GM12878 (cell line): Measurements from ENCODE around the gene DNAH5. TPM values are rescaled to one million over a fixed set of nuclear protein-coding genes. Genes with fewer than 3 reads are reported as not detected.

ENCODE experiments used
- ATAC-seq: fragments of 200-7000 bp; cut with Tn5 transposase; 3 replicates; pipeline ENCODE4 v1.9.1; 2020; ENCODE audit warnings: mild to moderate bottlenecking, moderate library complexity
- BruUV-seq: library from RNA; stranded (reverse); fragments of 400-500 nt; replicated peaks from 2 replicates; lab custom pipeline; 2021; lab: Mats Ljungman, UMichigan
- CTCF ChIA-PET: fragments of 300-600 bp; sonication (Branson Sonifier 250); formaldehyde crosslinking; extraction: SDS; loops from one replicate; lab custom pipeline; 2021; ENCODE audit warnings: inconsistent platforms; lab: Yijun Ruan, JAX
- POLR2A ChIA-PET: fragments of 350-600 bp; formaldehyde crosslinking; extraction: SDS; loops from one replicate; lab custom pipeline; 2021; ENCODE audit warnings: inconsistent platforms; lab: Charles Lee
- RAD21 ChIA-PET: fragments of 300-600 bp; sonication (Branson Sonifier 250); formaldehyde crosslinking; loops from one replicate; lab custom pipeline; 2023; ENCODE audit warnings: antibody characterized with exemption; ENCODE audit not compliant: unreplicated experiment; lab: Charles Lee
- SMC1A ChIA-PET: fragments of 300-600 bp; sonication (Branson Sonifier 250); formaldehyde crosslinking; loops from one replicate; lab custom pipeline; 2023; ENCODE audit not compliant: unreplicated experiment, uncharacterized antibody; lab: Charles Lee
- DNase-seq: peaks from one replicate; pipeline ENCODE4 v3.0.0-alpha.2; 2011; ENCODE audit warnings: low read depth, low spot score
- FAIRE-seq: peaks from 3 replicates; lab custom pipeline; 2011; peaks lifted over from hg19 to GRCh38; lab: Jason Lieb, UNC
- H2AFZ ChIP-seq: 2 replicates; pipeline ENCODE4 v1.6.0; 2011; ENCODE audit warnings: low read depth, low read length, control low read depth; ENCODE audit not compliant: control insufficient read depth
- H3K27ac ChIP-seq: 2 replicates; pipeline ENCODE4 v1.5.1; 2011; ENCODE audit warnings: control low read depth; ENCODE audit not compliant: control insufficient read depth, insufficient read depth
- H3K27me3 ChIP-seq, 2 experiments: replicated peaks in 1 of 2; 2 replicates each; pipeline versions ENCODE4 v1.6.0 to v1.6.1; 2011; ENCODE audit warnings: low read length in 1 of 2; ENCODE audit not compliant: control insufficient read depth in 2 of 2, insufficient read depth in 2 of 2
- H3K36me3 ChIP-seq, 2 experiments: 2 replicates each; pipeline ENCODE4 v1.5.1; 2011; ENCODE audit warnings: low read length in 1 of 2; ENCODE audit not compliant: control insufficient read depth in 2 of 2, insufficient read depth in 2 of 2
- H3K4me1 ChIP-seq: 2 replicates; pipeline ENCODE4 v1.6.1; 2011; ENCODE audit warnings: mild to moderate bottlenecking, low read length, moderate library complexity, mixed read lengths; ENCODE audit not compliant: control insufficient read depth, insufficient read depth
- H3K4me2 ChIP-seq: 2 replicates; pipeline ENCODE4 v1.6.0; 2011; ENCODE audit warnings: control low read depth; ENCODE audit not compliant: control insufficient read depth, insufficient read depth
- H3K4me3 ChIP-seq: fragments of 200-600 bp; sonication (generic); 2 replicates; pipeline ENCODE4 v1.5.1; 2016
- H3K79me2 ChIP-seq: 2 replicates; pipeline ENCODE4 v1.6.0; 2011; ENCODE audit warnings: low read length; ENCODE audit not compliant: control insufficient read depth, insufficient read depth
- H3K9ac ChIP-seq: 2 replicates; pipeline ENCODE4 v1.8.0; 2011; ENCODE audit warnings: low read length, control low read depth, mixed read lengths; ENCODE audit not compliant: control insufficient read depth, insufficient read depth
- H3K9me3 ChIP-seq: replicated peaks from 3 replicates; pipeline ENCODE4 v1.5.1; 2011; ENCODE audit warnings: mild to moderate bottlenecking, low read length; ENCODE audit not compliant: control insufficient read depth, insufficient read depth
- H4K20me1 ChIP-seq: 2 replicates; pipeline ENCODE4 v1.6.0; 2011; ENCODE audit not compliant: control insufficient read depth, insufficient read depth
- ETV6 ChIP-seq, 2 experiments: fragments of 450-650 bp in 1 of 2; IDR thresholded peaks in 1 of 2; conservative IDR thresholded peaks in 1 of 2; 2 replicates each; pipeline ENCODE4 v1.6.1; 2014; ENCODE audit warnings: antibody characterized with exemption in 1 of 2, borderline replicate concordance in 1 of 2, low read depth in 1 of 2, mild to moderate bottlenecking in 1 of 2, moderate library complexity in 1 of 2
- NRF1 ChIP-seq: conservative IDR thresholded peaks from 2 replicates; pipeline ENCODE4 v1.6.1; 2011; ENCODE audit warnings: mild to moderate bottlenecking, low read depth, low read length, improper control_type of control experiment
- PAX5 ChIP-seq: IDR thresholded peaks from 2 replicates; pipeline ENCODE4 v1.6.1; 2011; ENCODE audit warnings: low read depth, low read length, borderline replicate concordance
- SRF ChIP-seq, 2 experiments: IDR thresholded peaks; 2 replicates each; pipeline ENCODE4 v1.6.1; 2011; ENCODE audit warnings: low read depth in 2 of 2, low read length in 2 of 2, mild to moderate bottlenecking in 1 of 2, moderate library complexity in 1 of 2
- SUPT20H ChIP-seq: IDR thresholded peaks from 2 replicates; pipeline ENCODE4 v1.6.1; 2011; ENCODE audit warnings: low read depth, mild to moderate bottlenecking, low read length, moderate library complexity, borderline replicate concordance; ENCODE audit not compliant: control insufficient read depth
- SUZ12 ChIP-seq: fragments of 200-600 bp; sonication (generic); IDR thresholded peaks from one replicate; pipeline ENCODE4 v1.6.1; 2018; ENCODE audit warnings: antibody characterized with exemption, mild to moderate bottlenecking; ENCODE audit not compliant: unreplicated experiment
- TCF7 ChIP-seq: IDR thresholded peaks from 2 replicates; pipeline ENCODE4 v1.6.1; 2014; ENCODE audit warnings: antibody characterized with exemption, borderline replicate concordance
- YBX1 ChIP-seq: fragments of 450-650 bp; IDR thresholded peaks from 2 replicates; pipeline ENCODE4 v1.6.1; 2016; ENCODE audit warnings: antibody characterized with exemption
- ZNF217 ChIP-seq: fragments of 450-650 bp; IDR thresholded peaks from 2 replicates; pipeline ENCODE4 v1.6.1; 2017; ENCODE audit warnings: antibody characterized with exemption, mild to moderate bottlenecking
- ZNF384 ChIP-seq: IDR thresholded peaks from 2 replicates; pipeline ENCODE4 v1.6.1; 2012; ENCODE audit warnings: low read depth, mild to moderate bottlenecking, low read length, improper control_type of control experiment, borderline replicate concordance
- WGBS: methylation state at CpG from one replicate; pipeline ENCODE4 v1.1.6; 2016; ENCODE audit warnings: low lambda C conversion rate; ENCODE audit not compliant: insufficient replicate concordance, insufficient coverage; ENCODE audit errors: missing lambda C conversion rate; 5-methylcytosine and 5-hydroxymethylcytosine counted together
- in situ Hi-C: fragments of 300-500 bp; cut with MboI; formaldehyde crosslinking; loops from 9 replicates; pipeline ENCODE4 v1.14.3; 2018; ENCODE audit warnings: mixed read lengths
- intact Hi-C: fragments of 100-400 bp; cut with micrococcal nuclease; formaldehyde crosslinking; loops from one replicate; pipeline ENCODE4 v1.14.2; 2022; ENCODE audit not compliant: unreplicated experiment
- polyA plus RNA-seq, 11 experiments: library from polyadenylated mRNA; depleted of rRNA in 4 of 11; unstranded in 6 of 11; stranded (reverse) in 5 of 11; fragments of >200 nt; fragmentation: Nextera tagmentation in 4 of 11; fragmentation: Illumina TruSeq in 1 of 11; extraction: Ambion mirVana in 4 of 11; extraction: Trizol in 1 of 11; gene quantifications; 1 replicate in 1 of 11; 2 replicates in 10 of 11; pipeline versions ENCODE4 v1.2.1 to v1.2.3, GENCODE V29; 2011 to 2016; ENCODE audit warnings: inconsistent platforms in 2 of 11, missing spikeins in 2 of 11, low read depth in 1 of 11
- total RNA-seq, 4 experiments: library from RNA; depleted of rRNA in 3 of 4; stranded (reverse); fragments of >200 nt in 3 of 4; fragmentation: Illumina TruSeq in 1 of 4; extraction: Trizol in 1 of 4; gene quantifications; 2 replicates each; pipeline versions ENCODE4 v1.2.1 to v1.2.3, GENCODE V29; 2013 to 2021
- TF ChIP-seq, protein P1 (sequence below), 3 experiments: IDR thresholded peaks in 2 of 3; conservative IDR thresholded peaks in 1 of 3; 2 replicates each; pipeline ENCODE4 v1.5.1; 2011; ENCODE audit warnings: low read depth in 3 of 3, low read length in 3 of 3, mild to moderate bottlenecking in 3 of 3, control low read depth in 2 of 3, moderate library complexity in 2 of 3, inconsistent platforms in 1 of 3, mixed read lengths in 1 of 3; ENCODE audit not compliant: control insufficient read depth in 2 of 3, insufficient read depth in 1 of 3; ENCODE audit errors: extremely low read depth in 1 of 3
- TF ChIP-seq, protein P2 (sequence below): IDR thresholded peaks from 2 replicates; pipeline ENCODE4 v1.6.1; 2011; ENCODE audit warnings: borderline replicate concordance, low read depth, mild to moderate bottlenecking, moderate library complexity, low read length; ENCODE audit not compliant: insufficient read depth, poor library complexity, severe bottlenecking
- TF ChIP-seq, protein P3 (sequence below): fragments of 450-650 bp; IDR thresholded peaks from 2 replicates; pipeline ENCODE4 v1.6.1; 2017; ENCODE audit warnings: low read depth, mild to moderate bottlenecking, moderate library complexity

DNAH5 gene
- total and polyA plus RNA-seq, 10 of the 15 experiments (the other 5 are each of a cell fraction or from before 2014, with no cell fraction given): under 0.01 to 0.30 (median 0.07) TPM; not detected in 7

DNA sequence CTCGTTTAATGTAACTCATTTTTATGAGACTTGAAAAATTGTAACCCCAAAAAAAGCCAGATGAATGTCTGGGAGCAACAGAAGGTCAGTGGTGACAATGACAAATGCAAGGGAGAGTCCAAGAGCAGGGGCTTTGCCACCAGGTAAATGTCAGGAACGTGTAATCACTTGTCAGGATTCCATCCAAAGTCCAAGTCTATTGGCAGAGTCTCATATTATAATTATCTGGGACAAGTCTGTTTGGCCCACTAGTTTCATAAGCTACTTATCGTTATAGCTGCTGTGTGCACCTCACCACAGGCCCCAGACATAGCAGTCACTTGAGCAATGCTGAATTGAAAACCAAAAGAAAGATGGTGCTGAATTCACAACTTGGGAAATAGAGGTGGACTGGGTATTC, 180.8 kb downstream of the DNAH5 start:
- no peak for FAIRE-seq
- DNase-seq: no peak
- ChIA-PET POLR2A (no interaction called here), RAD21 (no interaction called here), SMC1A (no interaction called here), CTCF (no interaction called here)
- intact Hi-C loops: no loop called here
- Histone ChIP-seq H3K9me3 (no peaks in the 10 kb centered on the region), H3K9ac (no peak overlapping the region), H3K27me3 (no peaks in the 10 kb centered on the region), H3K4me3 (no peak overlapping the region), H4K20me1 (no peaks in the 10 kb centered on the region), H3K27ac (no peak overlapping the region), H2AFZ (no peak overlapping the region), H3K4me1 (no peaks in the 10 kb centered on the region), H3K79me2 (no peaks in the 10 kb centered on the region), H3K4me2 (no peak overlapping the region), H3K36me3 (no peaks in the 10 kb centered on the region)
- WGBS: 2% methylated on average over 3 of the region's 3 CpGs
- TF ChIP-seq ZNF384 (no peak), SUPT20H (no peak), SRF (IDR thresholded peaks at IDR 0.05; ENCODE audit: low read depth in 2 of 2, low read length in 2 of 2) (no peak), ZNF217 (no peak), ETV6 (conservative IDR thresholded peaks at IDR 0.05 in 1 of 2, IDR thresholded peaks at IDR 0.05 in 1 of 2; ENCODE audit: borderline replicate concordance in 1 of 2, low read depth in 1 of 2) (no peak), PAX5 (no peak), SUZ12 (no peak), YBX1 (no peak), TCF7 (no peak), NRF1 (no peak)
- TF ChIP-seq, protein P1, sequence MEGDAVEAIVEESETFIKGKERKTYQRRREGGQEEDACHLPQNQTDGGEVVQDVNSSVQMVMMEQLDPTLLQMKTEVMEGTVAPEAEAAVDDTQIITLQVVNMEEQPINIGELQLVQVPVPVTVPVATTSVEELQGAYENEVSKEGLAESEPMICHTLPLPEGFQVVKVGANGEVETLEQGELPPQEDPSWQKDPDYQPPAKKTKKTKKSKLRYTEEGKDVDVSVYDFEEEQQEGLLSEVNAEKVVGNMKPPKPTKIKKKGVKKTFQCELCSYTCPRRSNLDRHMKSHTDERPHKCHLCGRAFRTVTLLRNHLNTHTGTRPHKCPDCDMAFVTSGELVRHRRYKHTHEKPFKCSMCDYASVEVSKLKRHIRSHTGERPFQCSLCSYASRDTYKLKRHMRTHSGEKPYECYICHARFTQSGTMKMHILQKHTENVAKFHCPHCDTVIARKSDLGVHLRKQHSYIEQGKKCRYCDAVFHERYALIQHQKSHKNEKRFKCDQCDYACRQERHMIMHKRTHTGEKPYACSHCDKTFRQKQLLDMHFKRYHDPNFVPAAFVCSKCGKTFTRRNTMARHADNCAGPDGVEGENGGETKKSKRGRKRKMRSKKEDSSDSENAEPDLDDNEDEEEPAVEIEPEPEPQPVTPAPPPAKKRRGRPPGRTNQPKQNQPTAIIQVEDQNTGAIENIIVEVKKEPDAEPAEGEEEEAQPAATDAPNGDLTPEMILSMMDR (IDR thresholded peaks at IDR 0.05 in 2 of 3, conservative IDR thresholded peaks at IDR 0.05 in 1 of 3; ENCODE audit: control insufficient read depth in 2 of 3, extremely low read depth in 1 of 3, insufficient read depth in 1 of 3, low read depth in 3 of 3, low read length in 3 of 3): no peak
- TF ChIP-seq, protein P2, sequence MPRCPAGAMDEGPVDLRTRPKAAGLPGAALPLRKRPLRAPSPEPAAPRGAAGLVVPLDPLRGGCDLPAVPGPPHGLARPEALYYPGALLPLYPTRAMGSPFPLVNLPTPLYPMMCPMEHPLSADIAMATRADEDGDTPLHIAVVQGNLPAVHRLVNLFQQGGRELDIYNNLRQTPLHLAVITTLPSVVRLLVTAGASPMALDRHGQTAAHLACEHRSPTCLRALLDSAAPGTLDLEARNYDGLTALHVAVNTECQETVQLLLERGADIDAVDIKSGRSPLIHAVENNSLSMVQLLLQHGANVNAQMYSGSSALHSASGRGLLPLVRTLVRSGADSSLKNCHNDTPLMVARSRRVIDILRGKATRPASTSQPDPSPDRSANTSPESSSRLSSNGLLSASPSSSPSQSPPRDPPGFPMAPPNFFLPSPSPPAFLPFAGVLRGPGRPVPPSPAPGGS: no peak
- TF ChIP-seq, protein P3, sequence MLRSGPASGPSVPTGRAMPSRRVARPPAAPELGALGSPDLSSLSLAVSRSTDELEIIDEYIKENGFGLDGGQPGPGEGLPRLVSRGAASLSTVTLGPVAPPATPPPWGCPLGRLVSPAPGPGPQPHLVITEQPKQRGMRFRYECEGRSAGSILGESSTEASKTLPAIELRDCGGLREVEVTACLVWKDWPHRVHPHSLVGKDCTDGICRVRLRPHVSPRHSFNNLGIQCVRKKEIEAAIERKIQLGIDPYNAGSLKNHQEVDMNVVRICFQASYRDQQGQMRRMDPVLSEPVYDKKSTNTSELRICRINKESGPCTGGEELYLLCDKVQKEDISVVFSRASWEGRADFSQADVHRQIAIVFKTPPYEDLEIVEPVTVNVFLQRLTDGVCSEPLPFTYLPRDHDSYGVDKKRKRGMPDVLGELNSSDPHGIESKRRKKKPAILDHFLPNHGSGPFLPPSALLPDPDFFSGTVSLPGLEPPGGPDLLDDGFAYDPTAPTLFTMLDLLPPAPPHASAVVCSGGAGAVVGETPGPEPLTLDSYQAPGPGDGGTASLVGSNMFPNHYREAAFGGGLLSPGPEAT: no peak
- in situ Hi-C loops: no loop called here
- ATAC-seq: no peak
- BruUV-seq: no TSS peak
